Lung (tissue), 12 donors: ENCODE data around the gene SIRPB2. TPM values are rescaled to one million over a fixed set of nuclear protein-coding genes. Genes with fewer than 3 reads are reported as not detected.

Source experiments
- ATAC-seq: fragments of 200-7000 bp; cut with Tn5 transposase; one replicate; pipeline ENCODE4 v1.9.1; 2020; ENCODE audit warnings: moderate number of reproducible peaks; ENCODE audit not compliant: insufficient read depth, low FRiP score
- DNase-seq, 3 donors: peaks; one replicate each; pipeline ENCODE4 v3.0.0-alpha.2; 2013 to 2017
- H3K27ac ChIP-seq, 2 donors: one replicate each; pipeline ENCODE4 v1.5.1; 2013; ENCODE audit warnings: mild to moderate bottlenecking in 2 of 2, moderate library complexity in 2 of 2, control low read depth in 1 of 2, inconsistent platforms in 1 of 2, low read depth in 1 of 2, low read length in 1 of 2
- H3K27me3 ChIP-seq, 3 donors: one replicate each; pipeline ENCODE4 v1.5.1; 2013; ENCODE audit warnings: low read length in 2 of 3; ENCODE audit not compliant: control insufficient read depth in 3 of 3, insufficient read depth in 3 of 3
- H3K36me3 ChIP-seq, 4 donors: one replicate each; pipeline ENCODE4 v1.5.1; 2013; ENCODE audit warnings: low read length in 4 of 4, mild to moderate bottlenecking in 1 of 4, moderate library complexity in 1 of 4; ENCODE audit not compliant: control insufficient read depth in 4 of 4, insufficient read depth in 4 of 4
- H3K4me1 ChIP-seq, 5 donors: one replicate each; pipeline ENCODE4 v1.5.1; 2013; ENCODE audit warnings: low read length in 5 of 5, mild to moderate bottlenecking in 2 of 5, moderate library complexity in 1 of 5; ENCODE audit not compliant: control insufficient read depth in 5 of 5, insufficient read depth in 5 of 5
- H3K4me3 ChIP-seq: one replicate; pipeline ENCODE4 v1.5.1; 2013; ENCODE audit warnings: mild to moderate bottlenecking, control low read depth, moderate library complexity
- H3K9ac ChIP-seq, 2 donors: one replicate each; pipeline ENCODE4 v1.5.1; 2013; ENCODE audit warnings: low read length in 2 of 2, control low read depth in 1 of 2; ENCODE audit not compliant: insufficient read depth in 1 of 2
- H3K9me3 ChIP-seq, 4 donors: one replicate each; pipeline ENCODE4 v1.5.1; 2013; ENCODE audit warnings: low read length in 3 of 4, mild to moderate bottlenecking in 1 of 4, moderate library complexity in 1 of 4; ENCODE audit not compliant: control insufficient read depth in 4 of 4, insufficient read depth in 3 of 4
- WGBS, 2 donors: extraction: QIAGEN DNeasy Blood & Tissue Kit; methylation state at CpG; one replicate each; pipeline ENCODE4 v1.1.7; 2013; 5-methylcytosine and 5-hydroxymethylcytosine counted together
- polyA plus RNA-seq, 2 donors: library from polyadenylated mRNA; stranded (reverse); fragments of 200-250 nt; gene quantifications; one replicate each; pipeline ENCODE4 v1.2.1, GENCODE V29; 2013
- total RNA-seq, 2 donors: library from RNA; depleted of rRNA in 1 of 2; stranded (reverse); fragments of >200 nt in 1 of 2; gene quantifications; one replicate each; pipeline ENCODE4 v1.2.1, GENCODE V29; 2014 to 2021
- TF ChIP-seq, protein P1 (sequence below): IDR thresholded peaks from 2 replicates; pipeline ENCODE4 v1.5.1; 2012; ENCODE audit warnings: mild to moderate bottlenecking; ENCODE audit errors: control extremely low read depth, extremely low read depth
- donor health status: control.
- donor health status: control.
- donor health status: Bipolar disorder and iron deficiency.
- donor health status: healthy.
- donor health status: DM: yes; HTN: yes; CAD: no.

Gene SIRPB2
- total and polyA plus RNA-seq, 4 donors, result 3.9 to 30.9 (median 11.6) TPM

DNA sequence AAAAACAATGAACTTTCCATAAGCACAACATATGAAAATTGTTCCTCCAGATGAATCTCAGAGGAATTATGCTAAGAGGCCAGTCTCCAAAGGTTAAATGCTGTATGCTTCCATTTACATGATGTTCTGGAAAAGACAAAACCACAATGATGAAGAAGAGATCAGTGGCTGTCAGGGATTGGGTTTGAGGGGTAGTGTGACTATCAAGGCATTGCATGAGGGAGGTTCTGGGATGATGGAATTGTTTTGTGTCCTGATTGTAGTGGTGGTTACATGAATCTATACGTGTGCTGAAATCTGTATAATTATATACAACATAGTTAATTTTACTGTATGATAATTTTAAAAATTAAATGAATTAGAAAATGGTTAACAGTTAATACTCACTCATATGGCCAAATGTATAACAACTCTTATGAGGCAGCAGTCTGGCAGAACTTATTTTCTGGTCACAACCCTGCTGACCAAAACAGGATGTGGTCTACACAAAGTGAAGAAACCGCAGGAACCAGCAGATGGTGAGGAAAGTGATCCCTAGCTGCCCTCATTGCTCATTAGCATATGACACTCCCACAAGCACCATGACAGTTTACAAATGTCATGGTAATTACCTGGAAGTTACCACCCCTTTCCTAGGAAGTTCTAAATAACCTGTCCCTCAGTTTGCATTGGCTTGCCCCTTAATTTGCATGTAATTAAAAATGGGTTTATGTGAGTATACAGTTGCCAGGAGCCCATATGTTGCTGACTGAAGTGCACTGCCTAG lies 56.5 kb downstream of the SIRPB2 start:
- no peaks in the 10 kb centered on the region for H3K27me3 ChIP-seq
- WGBS, 2 donors, result 22 to 39% methylated on average over 2 of the region's 2 CpGs
- TF ChIP-seq, protein P1, sequence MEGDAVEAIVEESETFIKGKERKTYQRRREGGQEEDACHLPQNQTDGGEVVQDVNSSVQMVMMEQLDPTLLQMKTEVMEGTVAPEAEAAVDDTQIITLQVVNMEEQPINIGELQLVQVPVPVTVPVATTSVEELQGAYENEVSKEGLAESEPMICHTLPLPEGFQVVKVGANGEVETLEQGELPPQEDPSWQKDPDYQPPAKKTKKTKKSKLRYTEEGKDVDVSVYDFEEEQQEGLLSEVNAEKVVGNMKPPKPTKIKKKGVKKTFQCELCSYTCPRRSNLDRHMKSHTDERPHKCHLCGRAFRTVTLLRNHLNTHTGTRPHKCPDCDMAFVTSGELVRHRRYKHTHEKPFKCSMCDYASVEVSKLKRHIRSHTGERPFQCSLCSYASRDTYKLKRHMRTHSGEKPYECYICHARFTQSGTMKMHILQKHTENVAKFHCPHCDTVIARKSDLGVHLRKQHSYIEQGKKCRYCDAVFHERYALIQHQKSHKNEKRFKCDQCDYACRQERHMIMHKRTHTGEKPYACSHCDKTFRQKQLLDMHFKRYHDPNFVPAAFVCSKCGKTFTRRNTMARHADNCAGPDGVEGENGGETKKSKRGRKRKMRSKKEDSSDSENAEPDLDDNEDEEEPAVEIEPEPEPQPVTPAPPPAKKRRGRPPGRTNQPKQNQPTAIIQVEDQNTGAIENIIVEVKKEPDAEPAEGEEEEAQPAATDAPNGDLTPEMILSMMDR, result no peak
- peaks cover 0 to 3% (median under 1%) of the 10 kb centered on the region in 4 donors for H3K36me3 ChIP-seq
- H3K9me3 ChIP-seq, result no peaks in the 10 kb centered on the region
- H3K9ac ChIP-seq, result no peak overlapping the region
- H3K4me3 ChIP-seq, result no peak overlapping the region
- ATAC-seq, result peak; percentile 54
- no peak overlapping the region for H3K27ac ChIP-seq
- peak; percentile 16 to 41 (median 29) for DNase-seq
- no peaks in the 10 kb centered on the region for H3K4me1 ChIP-seq

DNA sequence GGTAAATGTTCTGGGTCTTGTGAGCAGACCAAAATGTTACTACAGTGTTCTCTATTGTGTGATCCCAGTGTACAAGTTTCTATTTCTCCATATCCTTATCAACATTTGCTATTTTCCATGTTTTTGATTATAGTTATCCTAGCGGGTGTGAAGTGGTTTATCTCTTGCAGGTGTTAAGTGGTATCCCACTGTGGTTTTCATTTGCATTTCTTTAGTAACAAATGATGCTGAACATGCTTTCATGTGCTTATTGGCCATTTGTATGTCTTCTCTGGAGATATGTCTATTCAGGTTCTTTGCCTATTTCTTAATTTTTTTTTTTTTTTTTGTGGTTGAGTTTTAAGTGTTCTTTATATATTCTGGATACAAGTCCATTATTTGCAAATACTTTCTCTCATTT lies 60.1 kb downstream of the SIRPB2 start:
- H3K4me3 ChIP-seq, result no peak overlapping the region
- WGBS, 2 donors, result 43 to 82% methylated on average over 1 of the region's 1 CpG
- H3K36me3 ChIP-seq, result no peaks in the 10 kb centered on the region
- DNase-seq, result no peak
- H3K27me3 ChIP-seq, result no peaks in the 10 kb centered on the region
- TF ChIP-seq, protein P1, result no peak
- ATAC-seq, result no peak
- no peak overlapping the region for H3K27ac ChIP-seq
- no peak overlapping the region for H3K9ac ChIP-seq
- H3K4me1 ChIP-seq, result peaks cover 0 to 2% (median 0%) of the 10 kb centered on the region in 5 donors
- no peaks in the 10 kb centered on the region for H3K9me3 ChIP-seq

DNA sequence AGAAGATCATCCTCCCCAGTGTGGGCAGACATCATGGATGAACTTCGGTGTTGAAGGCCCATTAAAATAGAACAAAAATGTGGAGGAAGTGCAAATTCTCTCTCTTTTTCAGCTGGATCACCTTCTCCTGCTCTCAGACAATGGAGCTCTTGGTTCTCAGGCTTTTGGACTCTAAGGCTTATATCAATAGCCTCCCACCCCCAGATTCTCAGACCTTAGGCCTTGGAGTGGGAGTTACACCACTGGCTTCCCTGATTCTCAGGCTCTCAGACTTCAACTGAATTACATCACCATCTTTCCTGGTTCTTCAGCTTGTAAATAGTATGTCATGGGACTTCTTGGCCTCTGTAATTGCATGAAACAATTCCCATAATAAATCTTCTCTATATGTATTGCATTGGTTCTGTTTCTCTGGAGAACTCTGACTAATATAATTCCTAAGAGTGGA lies 61.2 kb downstream of the SIRPB2 start:
- DNase-seq (no peak), ATAC-seq (no peak)
- Histone ChIP-seq H3K9ac (no peak overlapping the region), H3K9me3 (no peaks in the 10 kb centered on the region), H3K4me1 (peaks cover 0 to 2% (median 0%) of the 10 kb centered on the region in 5 donors), H3K27ac (no peak overlapping the region), H3K4me3 (no peak overlapping the region), H3K36me3 (no peaks in the 10 kb centered on the region), H3K27me3 (no peaks in the 10 kb centered on the region)
- WGBS, 2 donors, result 89 to 97% methylated on average over 1 of the region's 1 CpG
- TF ChIP-seq, protein P1, result no peak
